Fibroblast of lung (primary cell): Measurements from ENCODE around the gene P2RY8.

Experiments used
- EZH2 ChIP-seq: IDR thresholded peaks from 2 replicates; pipeline ENCODE4 v1.5.1; 2012; ENCODE audit warnings: low read length, control low read depth, mild to moderate bottlenecking; ENCODE audit errors: missing control alignments
- TF ChIP-seq, protein P1 (sequence below), 2 donors: IDR thresholded peaks in 1 of 2; conservative IDR thresholded peaks in 1 of 2; 1 replicate in 1 of 2; 2 replicates in 1 of 2; pipeline ENCODE4 v1.5.1; 2011 to 2012; ENCODE audit warnings: low read length in 2 of 2, control low read depth in 1 of 2, inconsistent platforms in 1 of 2, low read depth in 1 of 2, mild to moderate bottlenecking in 1 of 2

DNA sequence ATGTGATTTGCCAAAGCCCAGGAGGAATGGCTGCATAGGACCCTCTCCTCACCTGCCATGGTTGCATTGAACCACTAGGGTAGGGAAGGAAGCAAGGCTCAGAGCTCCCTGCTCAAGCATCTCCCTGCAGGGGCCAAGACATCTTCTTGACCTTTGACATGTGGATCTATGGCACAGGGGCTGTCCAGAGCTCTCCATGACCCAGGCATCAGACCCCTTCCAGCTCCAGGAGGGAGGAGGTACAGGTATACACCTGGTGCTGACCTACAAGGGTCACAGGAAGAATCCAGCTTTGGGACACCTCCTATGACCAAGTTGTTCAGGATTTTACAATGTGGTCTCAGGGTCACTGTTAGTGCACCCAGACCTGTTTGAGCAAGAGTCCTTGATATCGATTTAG lies 61.1 kb downstream of the P2RY8 start:
- TF ChIP-seq, protein P1, sequence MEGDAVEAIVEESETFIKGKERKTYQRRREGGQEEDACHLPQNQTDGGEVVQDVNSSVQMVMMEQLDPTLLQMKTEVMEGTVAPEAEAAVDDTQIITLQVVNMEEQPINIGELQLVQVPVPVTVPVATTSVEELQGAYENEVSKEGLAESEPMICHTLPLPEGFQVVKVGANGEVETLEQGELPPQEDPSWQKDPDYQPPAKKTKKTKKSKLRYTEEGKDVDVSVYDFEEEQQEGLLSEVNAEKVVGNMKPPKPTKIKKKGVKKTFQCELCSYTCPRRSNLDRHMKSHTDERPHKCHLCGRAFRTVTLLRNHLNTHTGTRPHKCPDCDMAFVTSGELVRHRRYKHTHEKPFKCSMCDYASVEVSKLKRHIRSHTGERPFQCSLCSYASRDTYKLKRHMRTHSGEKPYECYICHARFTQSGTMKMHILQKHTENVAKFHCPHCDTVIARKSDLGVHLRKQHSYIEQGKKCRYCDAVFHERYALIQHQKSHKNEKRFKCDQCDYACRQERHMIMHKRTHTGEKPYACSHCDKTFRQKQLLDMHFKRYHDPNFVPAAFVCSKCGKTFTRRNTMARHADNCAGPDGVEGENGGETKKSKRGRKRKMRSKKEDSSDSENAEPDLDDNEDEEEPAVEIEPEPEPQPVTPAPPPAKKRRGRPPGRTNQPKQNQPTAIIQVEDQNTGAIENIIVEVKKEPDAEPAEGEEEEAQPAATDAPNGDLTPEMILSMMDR (conservative IDR thresholded peaks at IDR 0.05 in 1 of 2, IDR thresholded peaks at IDR 0.05 in 1 of 2; ENCODE audit: low read depth in 1 of 2, low read length in 2 of 2) = no peak
- TF ChIP-seq EZH2 = no peak
